HG02642 (cell line): ENCODE results near the gene LRP1B.

ENCODE experiments used
- ATAC-seq: cut with Tn5 transposase; IDR thresholded peaks from one replicate; pipeline ENCODE4 v1.9.1; 2021; ENCODE audit warnings: mild to moderate bottlenecking; ENCODE audit not compliant: unreplicated experiment, poor library complexity

LRP1B gene

DNA sequence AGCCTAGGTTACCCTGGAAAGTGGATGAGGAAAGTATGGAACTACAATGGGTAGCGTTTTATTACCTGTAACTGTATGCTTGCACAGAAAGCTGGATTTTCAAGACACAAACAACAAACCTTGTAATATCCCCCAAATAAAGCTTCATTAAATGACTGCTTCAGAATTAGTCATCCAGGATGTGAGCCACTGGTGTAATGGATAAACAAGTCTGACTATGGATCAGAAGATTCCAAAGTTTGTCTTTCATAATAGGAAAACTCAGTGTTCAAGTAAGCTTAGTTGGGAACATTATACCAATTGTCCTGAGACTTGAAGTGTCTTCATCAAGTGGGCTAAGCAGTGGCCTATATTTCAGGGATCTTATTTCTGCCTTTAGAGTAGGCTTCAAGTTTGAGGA is 518.8 kb downstream of the LRP1B start:
- ATAC-seq, result no peak

DNA sequence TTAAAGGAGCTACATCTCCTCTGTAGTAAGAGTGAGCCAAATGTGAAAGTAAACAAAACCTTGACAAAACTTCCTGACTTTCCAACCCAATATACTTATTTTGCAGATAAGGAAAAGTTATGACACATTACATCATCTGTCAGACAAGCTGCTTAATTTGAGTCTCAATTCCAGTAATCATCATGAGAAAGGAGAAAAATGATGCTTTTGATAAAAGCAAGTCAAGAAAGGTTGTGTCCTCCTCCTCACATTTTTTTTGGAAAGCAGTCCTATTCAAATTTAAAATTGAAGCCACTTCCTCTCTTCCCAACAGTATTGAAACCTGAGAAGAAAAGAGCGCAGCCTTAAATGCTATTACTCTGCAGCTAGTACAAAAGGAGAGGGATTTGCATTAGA is 519.6 kb downstream of the LRP1B start:
- ATAC-seq, result no peak

DNA sequence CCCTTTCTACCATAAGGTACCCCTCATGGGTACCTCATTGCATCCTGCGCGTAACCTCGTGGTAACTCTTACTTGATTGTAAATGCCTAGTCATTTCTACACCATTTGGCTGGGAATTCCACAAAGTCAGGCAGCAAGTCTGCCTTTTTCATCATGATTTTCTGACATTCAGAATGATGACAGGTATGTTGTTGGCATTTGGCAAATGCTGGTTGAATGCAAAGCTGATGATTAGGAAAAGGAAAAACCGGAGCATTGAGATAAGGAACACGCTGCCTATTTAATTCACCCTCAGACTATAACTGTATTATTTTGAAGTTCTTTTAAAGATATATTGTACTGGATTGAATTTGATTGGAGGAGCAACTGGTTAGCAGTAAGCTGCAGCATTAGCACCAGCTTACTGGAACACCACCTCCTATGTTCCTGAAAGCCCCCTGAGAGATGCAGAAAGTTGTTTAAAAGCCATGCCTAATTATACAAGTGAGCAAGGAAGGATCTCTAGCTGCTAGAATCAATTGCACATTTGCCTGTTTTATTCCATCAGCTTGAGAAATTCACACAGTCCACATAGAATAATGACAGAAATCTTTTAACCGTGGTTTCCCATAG is 520.1 kb downstream of the LRP1B start:
- ATAC-seq, result no peak

DNA sequence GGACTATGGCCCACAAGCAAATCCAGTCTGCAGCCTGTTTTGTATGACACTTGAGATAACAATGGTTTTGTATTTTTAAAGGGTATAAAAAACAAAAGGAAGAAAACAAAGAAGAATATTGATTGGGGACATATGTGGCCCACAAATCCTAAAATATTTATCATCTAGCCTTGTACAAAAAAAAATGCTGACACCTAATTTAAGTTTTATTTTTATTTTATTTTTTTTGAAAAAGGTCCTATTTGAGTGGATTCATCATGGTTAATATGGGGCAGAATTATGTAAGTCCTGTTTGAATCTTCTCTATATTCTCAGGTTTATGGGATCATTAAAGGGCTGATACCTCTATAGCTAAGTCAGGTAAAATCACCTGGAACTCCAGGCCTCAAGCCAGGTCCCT is 525.7 kb downstream of the LRP1B start:
- ATAC-seq, result no peak

DNA sequence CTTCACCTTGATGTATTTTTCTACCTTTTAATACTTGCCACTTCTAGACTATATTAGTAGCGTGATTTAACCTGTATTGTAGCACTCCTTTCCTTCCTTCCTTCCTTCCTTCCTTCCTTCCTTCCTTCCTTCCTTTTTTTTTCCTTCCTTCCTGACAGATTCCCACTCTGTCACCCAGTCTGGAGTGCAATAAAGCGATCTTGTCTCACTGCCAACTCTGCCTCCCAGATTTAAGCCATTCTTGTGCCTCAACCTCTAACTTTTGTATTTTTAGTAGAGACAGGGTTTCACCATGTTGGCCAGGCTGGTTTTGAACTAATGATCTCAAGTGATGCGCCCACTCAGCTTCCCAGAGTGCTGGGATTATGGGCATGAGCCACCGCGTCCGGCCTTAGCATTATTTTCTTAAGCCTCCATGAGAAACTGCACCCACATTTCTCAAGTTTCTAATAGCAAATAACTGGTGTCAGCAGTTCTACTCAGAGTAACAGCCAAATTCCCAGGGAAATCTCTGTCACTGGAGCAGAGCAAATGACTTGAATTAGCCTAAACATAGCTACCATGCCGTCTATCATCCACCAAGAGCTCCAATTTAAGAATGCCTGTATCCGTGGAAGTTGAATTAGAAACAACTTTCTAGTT is 529.2 kb downstream of the LRP1B start:
- no peak for ATAC-seq

DNA sequence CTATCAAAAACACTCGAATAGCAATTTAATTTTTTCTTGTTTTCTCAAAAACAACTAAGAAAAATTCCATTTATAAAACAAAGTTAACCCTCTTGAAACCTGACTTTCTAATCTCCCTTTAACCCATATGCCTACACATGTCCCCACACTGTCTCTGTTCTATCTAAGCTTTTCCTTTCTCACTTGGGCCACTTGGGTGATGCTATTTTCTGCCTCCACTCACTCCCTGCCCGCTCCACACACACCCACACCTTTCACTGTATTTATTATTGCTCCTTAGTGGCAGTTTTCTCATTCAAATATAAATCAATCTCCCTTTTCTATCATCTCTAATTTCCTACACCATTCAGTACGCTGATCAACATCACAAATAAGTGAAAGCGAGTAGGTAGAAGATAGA is 531.1 kb downstream of the LRP1B start:
- no peak for ATAC-seq

DNA sequence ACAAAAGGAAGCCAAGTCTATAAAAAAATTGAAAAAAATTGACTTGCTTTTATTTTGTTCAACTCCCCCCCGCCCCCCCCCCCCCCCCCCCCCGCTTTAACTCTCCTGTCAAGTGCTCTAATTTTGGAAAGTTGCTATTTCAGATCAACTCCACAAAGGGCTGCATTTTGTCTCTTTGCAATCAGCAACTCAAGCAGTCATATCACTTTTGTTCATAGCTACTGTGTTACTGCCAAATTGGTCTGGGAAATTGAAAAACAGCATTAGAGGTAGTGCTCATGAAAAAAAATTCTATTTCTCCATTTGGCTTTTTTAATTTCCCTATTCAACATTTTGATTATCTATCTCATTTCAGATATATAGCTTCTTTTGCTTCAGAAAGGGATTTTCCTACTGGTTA is 531.8 kb downstream of the LRP1B start:
- ATAC-seq, result no peak

DNA sequence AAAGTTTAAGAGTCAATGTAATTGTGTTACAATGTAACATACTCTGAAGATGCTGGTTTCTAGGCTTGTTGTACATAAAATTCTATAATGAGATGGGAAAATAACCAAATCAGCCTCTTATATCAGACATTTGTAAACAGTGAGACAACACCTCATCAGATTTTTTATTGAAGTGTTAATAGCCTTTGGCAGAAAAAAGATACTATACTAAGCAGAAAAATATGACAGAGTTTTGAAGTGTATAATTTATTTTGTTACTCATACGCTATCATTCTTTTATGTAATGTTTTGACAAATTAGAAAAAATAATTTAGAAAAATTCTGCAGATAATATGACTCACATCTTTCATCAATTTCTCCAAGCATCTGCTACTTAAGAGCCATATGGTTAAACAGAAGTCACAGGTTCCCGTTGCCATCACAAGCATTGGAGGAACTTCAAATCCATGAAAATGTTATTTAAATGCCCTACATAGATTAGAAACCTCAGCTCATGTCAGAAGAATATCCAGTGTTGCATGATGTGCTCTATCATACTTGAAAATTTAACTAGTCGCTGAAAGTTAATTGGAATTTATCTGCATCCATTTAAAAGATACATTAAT is 535.4 kb downstream of the LRP1B start:
- ATAC-seq, result no peak

DNA sequence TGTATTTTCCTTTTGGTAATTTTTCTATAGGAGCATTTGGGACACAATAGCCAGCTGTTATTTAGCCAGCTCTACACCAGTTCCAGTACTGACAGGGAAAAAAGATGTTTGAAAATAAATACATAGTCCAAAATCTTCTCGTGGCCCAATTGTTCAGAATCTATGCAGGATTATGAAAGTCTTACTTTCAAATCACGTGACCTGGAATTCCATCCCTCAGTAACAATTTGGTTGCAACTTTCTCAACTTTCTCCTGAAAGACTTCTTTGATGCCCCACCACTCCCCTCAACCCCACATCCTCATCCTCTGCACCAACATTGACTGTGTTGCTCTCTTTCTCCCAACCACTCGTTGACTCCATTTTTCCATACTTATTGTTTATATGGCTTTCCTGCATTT is 539.0 kb downstream of the LRP1B start:
- no peak for ATAC-seq

DNA sequence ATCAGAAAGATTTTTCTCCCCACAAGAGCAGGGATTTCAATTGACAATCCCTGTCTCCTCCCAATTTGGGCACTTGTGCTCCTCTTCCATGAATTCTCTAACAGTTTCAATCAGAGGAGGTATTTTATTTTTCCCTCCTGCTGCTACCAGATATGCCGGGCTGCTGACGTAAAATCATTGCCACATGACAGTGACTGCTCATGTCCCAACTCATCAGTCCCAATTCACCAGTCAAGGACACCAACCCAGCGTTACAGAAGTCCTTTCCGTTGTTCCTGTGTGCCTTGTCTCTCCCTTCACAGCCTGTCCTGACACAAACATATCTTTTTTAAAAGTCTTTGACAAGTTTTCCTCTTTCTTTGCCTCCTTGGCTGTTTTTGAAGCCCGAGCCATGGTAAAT is 540.2 kb downstream of the LRP1B start:
- ATAC-seq, result no peak

DNA sequence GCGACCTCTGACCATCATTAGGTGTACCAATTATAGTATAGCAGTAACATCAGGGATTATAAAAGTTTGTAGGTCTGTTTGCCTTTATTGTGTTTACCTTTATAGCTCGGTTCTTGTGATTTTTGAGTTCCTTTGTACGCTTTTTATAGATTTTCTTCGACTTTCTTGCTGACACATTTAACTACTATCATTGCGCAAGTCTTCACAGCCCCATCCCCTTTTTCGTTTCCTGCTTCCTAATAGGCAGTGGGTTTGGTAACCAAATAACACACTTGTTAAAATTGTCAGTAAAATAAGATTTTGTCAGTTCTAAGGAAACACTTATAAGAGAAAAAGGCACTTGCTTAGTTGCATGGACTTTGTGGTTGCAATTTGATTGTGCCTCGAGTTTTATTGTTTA is 541.5 kb downstream of the LRP1B start:
- no peak for ATAC-seq

DNA sequence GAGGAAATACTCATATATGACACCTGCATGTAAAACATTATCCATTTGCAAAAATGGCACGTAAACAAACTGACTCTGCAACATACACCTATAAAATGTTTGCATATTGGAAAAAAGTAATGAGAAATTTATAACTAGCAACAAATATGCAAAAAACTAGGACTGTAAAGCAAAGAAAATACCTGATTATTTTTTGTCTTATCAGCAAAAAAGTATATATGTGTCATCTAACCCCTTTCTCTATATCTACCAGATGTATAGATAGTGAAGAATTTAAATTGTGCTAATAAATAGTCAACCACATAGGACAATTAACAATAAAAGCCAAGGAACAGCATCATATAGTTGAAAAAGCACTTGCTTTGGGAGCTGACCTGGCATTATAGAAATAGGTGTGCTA is 543.8 kb downstream of the LRP1B start:
- no peak for ATAC-seq

DNA sequence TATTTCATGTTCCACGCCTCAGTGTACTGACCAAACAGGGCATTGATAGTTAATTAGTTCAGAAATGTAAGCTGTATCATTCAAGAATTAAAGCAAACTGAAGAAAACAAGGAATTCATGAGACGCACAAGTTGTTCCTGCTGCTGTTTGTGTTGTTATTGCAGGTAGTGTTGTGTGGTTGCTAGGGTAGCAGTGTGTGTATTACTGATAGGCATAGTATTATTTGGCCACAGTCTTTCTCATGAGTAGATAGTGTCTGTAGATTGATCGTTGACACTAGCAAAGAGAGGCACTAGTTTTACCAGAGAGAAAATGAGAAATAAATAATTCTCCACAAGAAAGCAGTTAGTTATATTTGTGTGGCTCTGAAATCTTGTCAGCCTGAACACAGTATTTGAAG is 548.6 kb downstream of the LRP1B start:
- ATAC-seq, result no peak

DNA sequence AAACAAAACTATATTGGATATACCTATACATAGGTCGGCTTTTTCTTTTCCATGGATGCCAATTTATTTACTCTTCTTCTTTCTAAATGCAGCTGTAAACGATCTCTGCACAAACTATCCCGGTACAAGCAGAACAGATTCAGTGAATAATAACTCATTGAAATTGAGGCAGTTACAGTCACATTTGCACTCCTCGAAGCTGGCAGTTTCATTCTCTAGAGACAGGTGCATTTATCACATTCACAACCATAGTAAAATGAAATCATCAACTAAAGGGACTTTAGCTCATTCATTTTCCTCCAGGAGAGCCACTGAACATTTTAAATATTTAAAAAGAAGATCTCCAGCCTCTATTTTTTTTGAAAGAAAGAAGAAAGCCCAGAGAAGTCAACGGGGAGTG is 551.7 kb downstream of the LRP1B start:
- no peak for ATAC-seq

DNA sequence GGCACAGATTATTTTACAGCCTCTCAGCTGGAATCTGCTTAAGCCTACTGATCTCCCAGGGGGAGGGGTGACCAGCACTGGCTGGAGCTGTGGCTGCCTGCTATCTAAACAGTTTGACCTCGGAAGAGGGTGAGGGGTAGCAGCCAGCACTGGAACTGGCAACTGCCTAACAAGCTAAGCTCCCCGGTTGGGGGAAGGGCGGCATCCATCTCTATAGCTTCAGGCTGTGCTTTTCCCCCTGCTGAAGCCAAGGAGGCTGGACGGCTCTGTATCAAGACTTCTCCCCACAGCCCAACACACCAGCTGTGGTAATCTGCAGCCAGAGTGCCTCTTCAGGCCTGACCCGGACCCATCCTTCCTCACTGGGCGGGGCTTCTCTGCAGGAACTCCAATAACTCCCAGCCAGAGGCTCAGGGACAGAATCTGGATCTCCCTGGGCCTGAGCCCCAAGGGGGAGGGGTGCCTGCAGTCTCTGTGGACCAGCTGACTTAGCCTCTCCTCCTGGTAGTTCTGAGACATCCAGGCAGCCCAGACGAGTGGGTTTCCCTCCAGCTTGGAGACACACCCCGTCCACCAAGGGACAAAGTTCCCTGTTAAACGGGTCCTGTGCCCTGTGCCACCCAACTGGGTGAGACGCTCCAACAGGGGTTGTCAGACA is 560.2 kb downstream of the LRP1B start:
- no peak for ATAC-seq

DNA sequence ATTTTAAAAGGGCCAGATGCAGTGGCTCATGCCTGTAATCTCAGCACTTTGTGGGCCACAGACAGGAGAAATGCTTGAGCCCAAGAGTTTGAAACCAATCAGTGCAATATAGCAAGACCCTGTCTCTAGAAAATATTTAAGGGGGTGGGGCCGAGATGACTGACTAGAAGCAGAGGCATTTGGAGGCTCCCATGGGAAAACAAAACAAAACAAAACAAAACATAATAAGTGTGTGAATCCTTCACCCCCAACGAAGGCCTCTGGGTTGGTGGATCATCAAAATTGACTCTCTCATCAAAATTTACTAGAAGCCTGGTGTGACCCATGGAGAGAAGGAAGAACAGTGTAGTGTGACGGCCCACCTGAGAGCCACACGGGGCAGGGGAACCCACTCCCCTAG is 560.9 kb downstream of the LRP1B start:
- ATAC-seq, result no peak

DNA sequence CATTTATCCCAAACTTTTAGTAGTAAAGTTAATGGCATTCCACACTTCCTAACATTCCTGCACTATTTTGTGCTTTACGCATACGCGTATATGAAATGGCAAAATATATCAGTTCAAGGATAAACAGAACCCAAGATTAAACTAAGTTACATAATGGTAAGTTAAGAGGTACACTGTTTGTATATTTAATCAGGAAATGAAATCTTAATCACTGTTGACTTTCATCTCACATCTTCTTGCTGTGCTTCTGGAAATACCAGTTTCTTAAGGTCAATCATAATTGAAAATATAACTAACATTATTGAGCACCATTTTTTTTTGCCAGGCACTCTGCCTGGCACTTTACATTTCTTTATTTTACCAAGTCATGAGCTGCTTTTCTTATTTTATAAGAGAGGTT is 565.2 kb downstream of the LRP1B start:
- no peak for ATAC-seq

DNA sequence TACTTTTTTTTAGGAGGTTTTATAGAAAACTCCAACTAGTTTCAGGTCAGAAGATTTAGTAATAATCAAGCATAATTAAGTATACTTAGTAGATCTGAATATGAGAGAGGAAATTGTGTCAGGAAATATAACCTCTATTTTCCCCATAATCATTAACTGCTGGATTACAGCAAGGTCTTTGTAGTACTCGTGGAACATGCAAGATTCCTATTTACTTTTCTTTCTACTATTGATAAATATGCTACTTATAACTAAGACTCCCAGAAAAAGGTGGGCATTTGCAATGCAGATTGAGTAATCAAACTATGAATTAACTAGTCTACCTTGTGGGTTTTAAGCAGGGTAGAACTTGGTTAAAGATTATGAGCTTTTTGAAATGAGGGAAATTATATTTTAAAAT is 570.1 kb downstream of the LRP1B start:
- no peak for ATAC-seq

DNA sequence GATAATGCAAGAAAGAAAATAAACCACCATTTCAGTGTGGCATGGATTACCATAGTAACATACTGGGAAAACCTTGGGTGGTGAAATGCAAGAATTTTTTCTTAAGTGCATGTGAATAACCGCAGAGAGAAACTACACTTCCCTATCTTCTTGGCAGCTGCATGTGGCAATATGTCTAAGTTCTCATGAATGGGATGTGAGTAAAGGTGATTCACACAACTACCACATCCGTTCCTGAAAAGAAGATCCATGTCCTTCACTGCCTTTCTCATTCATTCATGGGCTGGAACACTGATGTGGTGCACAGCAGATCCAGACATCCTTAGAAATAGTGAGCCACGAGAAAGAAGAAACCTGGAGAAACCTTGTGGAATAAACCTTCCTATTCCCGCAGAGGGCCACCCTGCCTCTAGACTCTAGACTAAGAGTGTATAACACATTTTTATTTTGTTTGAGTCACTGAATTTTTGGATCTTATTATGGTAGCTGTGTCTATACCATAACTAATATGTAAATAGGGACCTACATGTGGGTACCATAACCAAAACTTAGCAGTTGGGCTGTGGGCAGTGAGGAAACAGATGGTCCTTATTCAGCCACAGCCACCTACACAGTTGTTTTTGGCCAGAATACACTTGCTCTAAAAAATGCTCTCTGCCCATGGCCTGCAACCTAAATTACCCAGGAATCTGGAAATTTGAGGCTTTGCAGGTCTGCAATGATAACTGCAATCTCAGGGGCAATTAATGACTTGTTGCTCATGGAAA is 573.3 kb downstream of the LRP1B start:
- peak; percentile 43 for ATAC-seq

DNA sequence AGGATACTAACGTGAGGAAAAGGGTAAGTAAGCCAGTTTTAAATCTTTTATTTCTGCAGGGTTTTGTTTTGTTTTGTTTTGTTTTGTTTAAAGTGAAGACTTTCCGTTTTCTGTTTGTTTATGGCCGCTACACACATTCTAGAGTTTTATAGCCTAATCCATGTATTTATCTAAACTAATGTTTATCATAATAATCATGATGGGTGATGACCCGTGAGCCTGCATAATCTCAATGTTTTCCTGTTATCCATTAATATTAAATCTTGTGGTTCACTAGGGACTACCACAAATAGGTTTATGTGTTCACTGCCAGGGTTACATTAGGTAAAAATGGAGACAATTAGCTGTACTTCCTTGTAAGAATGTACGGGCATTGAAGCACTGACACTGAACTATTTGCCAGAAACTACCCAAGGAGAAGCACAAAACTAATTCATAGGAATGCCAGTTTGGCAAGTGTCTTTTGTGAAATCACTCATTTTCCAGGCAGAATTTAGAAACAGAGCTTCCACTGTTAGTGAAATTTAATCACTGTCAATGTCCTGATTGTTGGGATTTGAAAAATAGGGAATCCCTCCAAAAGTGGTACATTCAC is 574.8 kb downstream of the LRP1B start:
- ATAC-seq, result no peak

DNA sequence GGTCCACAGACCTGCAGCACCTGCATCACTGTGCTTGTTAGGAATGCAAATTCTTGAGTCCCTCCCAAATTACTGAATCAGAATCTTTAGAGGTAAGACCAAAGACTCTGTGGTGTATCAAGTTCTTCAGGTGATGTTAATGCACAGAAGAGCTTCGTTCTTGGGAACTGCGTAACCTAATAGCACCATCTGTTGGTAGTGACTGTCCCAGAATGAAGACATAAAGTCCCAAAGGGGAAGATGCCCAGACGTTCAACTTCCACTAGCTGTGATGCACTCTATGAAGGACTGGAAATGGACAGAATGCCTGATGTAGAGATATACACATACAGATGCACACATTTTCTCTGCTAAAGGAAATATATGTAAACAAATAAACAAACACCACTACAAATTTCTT is 576.0 kb downstream of the LRP1B start:
- peak; percentile 74 for ATAC-seq
